Liver (tissue), 3 donors: ENCODE results near the gene PSMC4.

Source experiments
- EGR1 ChIP-seq, 2 donors: IDR thresholded peaks; 2 replicates each; pipeline ENCODE4 v1.6.1; 2016 to 2018; ENCODE audit warnings: antibody characterized with exemption in 2 of 2, low read depth in 2 of 2
- FOXA1 ChIP-seq: IDR thresholded peaks from 2 replicates; pipeline ENCODE4 v1.6.1; 2016; ENCODE audit warnings: antibody characterized with exemption
- GABPA ChIP-seq, 2 donors: IDR thresholded peaks in 1 of 2; conservative IDR thresholded peaks in 1 of 2; 2 replicates each; pipeline ENCODE4 v1.6.1; 2016; ENCODE audit warnings: antibody characterized with exemption in 2 of 2, mild to moderate bottlenecking in 1 of 2, moderate library complexity in 1 of 2
- HNF4G ChIP-seq: IDR thresholded peaks from 2 replicates; pipeline ENCODE4 v1.6.1; 2016; ENCODE audit warnings: antibody characterized with exemption
- MAX ChIP-seq: IDR thresholded peaks from 2 replicates; pipeline ENCODE4 v1.6.1; 2016; ENCODE audit warnings: antibody characterized with exemption
- RAD21 ChIP-seq, 2 donors: IDR thresholded peaks; 2 replicates each; pipeline ENCODE4 v1.6.1; 2016; ENCODE audit warnings: antibody characterized with exemption in 2 of 2, mild to moderate bottlenecking in 2 of 2
- RXRA ChIP-seq, 2 donors: IDR thresholded peaks; 2 replicates each; pipeline ENCODE4 v1.6.1; 2017 to 2018; ENCODE audit warnings: antibody characterized with exemption in 2 of 2, mild to moderate bottlenecking in 1 of 2
- SP1 ChIP-seq: IDR thresholded peaks from 2 replicates; pipeline ENCODE4 v1.6.1; 2018; ENCODE audit warnings: antibody characterized with exemption, mild to moderate bottlenecking
- TAF1 ChIP-seq: conservative IDR thresholded peaks from 2 replicates; pipeline ENCODE4 v1.6.1; 2016; ENCODE audit warnings: antibody characterized with exemption, mild to moderate bottlenecking
- YY1 ChIP-seq: IDR thresholded peaks from 2 replicates; pipeline ENCODE4 v1.6.1; 2016; ENCODE audit warnings: antibody characterized with exemption, mild to moderate bottlenecking
- TF ChIP-seq, protein P1 (sequence below): fragments of 150-350 bp; IDR thresholded peaks from 2 replicates; pipeline ENCODE4 v1.5.1; 2017; ENCODE audit warnings: improper control_type of control experiment, low read depth, low read length; ENCODE audit not compliant: missing input control
- TF ChIP-seq, protein P2 (sequence below): IDR thresholded peaks from 2 replicates; pipeline ENCODE4 v1.6.1; 2016; ENCODE audit warnings: antibody characterized with exemption, mild to moderate bottlenecking
- TF ChIP-seq, protein P3 (sequence below): IDR thresholded peaks from 2 replicates; pipeline ENCODE4 v1.6.1; 2016; ENCODE audit warnings: antibody characterized with exemption
- donor health status: healthy.
- donor health status: healthy.

DNA sequence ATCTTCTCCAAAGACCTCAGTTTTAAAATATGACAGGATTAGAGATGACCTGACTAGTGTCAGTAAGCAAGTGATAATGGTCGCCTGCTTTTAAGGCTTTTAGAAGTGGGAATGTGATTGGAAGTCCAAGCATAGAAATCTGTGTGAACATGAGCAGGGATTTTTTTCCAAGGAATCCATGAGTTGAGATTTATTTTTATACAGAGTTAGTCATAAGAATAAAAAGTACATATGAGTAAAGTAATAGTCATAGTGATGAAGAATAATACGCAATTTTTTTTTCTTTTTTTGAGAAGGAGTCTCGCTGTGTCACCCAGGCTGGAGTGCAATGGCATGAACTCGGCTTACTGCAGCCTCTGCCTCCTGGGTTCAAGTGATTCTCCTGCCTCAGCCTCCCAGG is 27.5 kb downstream of the PSMC4 start:
- TF ChIP-seq, protein P1, sequence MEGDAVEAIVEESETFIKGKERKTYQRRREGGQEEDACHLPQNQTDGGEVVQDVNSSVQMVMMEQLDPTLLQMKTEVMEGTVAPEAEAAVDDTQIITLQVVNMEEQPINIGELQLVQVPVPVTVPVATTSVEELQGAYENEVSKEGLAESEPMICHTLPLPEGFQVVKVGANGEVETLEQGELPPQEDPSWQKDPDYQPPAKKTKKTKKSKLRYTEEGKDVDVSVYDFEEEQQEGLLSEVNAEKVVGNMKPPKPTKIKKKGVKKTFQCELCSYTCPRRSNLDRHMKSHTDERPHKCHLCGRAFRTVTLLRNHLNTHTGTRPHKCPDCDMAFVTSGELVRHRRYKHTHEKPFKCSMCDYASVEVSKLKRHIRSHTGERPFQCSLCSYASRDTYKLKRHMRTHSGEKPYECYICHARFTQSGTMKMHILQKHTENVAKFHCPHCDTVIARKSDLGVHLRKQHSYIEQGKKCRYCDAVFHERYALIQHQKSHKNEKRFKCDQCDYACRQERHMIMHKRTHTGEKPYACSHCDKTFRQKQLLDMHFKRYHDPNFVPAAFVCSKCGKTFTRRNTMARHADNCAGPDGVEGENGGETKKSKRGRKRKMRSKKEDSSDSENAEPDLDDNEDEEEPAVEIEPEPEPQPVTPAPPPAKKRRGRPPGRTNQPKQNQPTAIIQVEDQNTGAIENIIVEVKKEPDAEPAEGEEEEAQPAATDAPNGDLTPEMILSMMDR = no peak
- TF ChIP-seq, protein P2, sequence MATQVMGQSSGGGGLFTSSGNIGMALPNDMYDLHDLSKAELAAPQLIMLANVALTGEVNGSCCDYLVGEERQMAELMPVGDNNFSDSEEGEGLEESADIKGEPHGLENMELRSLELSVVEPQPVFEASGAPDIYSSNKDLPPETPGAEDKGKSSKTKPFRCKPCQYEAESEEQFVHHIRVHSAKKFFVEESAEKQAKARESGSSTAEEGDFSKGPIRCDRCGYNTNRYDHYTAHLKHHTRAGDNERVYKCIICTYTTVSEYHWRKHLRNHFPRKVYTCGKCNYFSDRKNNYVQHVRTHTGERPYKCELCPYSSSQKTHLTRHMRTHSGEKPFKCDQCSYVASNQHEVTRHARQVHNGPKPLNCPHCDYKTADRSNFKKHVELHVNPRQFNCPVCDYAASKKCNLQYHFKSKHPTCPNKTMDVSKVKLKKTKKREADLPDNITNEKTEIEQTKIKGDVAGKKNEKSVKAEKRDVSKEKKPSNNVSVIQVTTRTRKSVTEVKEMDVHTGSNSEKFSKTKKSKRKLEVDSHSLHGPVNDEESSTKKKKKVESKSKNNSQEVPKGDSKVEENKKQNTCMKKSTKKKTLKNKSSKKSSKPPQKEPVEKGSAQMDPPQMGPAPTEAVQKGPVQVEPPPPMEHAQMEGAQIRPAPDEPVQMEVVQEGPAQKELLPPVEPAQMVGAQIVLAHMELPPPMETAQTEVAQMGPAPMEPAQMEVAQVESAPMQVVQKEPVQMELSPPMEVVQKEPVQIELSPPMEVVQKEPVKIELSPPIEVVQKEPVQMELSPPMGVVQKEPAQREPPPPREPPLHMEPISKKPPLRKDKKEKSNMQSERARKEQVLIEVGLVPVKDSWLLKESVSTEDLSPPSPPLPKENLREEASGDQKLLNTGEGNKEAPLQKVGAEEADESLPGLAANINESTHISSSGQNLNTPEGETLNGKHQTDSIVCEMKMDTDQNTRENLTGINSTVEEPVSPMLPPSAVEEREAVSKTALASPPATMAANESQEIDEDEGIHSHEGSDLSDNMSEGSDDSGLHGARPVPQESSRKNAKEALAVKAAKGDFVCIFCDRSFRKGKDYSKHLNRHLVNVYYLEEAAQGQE = no peak
- no peak for TF ChIP-seq GABPA (IDR thresholded peaks at IDR 0.05 in 1 of 2, conservative IDR thresholded peaks at IDR 0.05 in 1 of 2)
- no peak for TF ChIP-seq RAD21 (IDR thresholded peaks at IDR 0.05)
- TF ChIP-seq FOXA1 = no peak
- no peak for TF ChIP-seq YY1
- no peak for TF ChIP-seq SP1
- TF ChIP-seq MAX = no peak
- no peak for TF ChIP-seq RXRA (IDR thresholded peaks at IDR 0.05)
- no peak for TF ChIP-seq TAF1
- TF ChIP-seq, protein P3, sequence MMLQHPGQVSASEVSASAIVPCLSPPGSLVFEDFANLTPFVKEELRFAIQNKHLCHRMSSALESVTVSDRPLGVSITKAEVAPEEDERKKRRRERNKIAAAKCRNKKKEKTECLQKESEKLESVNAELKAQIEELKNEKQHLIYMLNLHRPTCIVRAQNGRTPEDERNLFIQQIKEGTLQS = no peak
- no peak for TF ChIP-seq HNF4G
- TF ChIP-seq EGR1 (IDR thresholded peaks at IDR 0.05; ENCODE audit: low read depth in 2 of 2) = no peak
